OCI-LY3 (cell line): ENCODE measurements around the gene SYPL1.
"Not testable (repeated sequence)": the region's sequence is repeated elsewhere in the genome, so short reads cannot be mapped to it uniquely, and the experiment has no call there.

Experiments
- H2AFZ ChIP-seq: fragments of 200-600, 300-600 bp; shearing (Covaris generic); 2 replicates; pipeline ENCODE4 v1.6.0; 2014; ENCODE audit warnings: antibody characterized with exemption, low read depth, low read length
- H3K27ac ChIP-seq: fragments of 200-600, 300-600 bp; sonication (generic); 2 replicates; pipeline ENCODE4 v1.5.1; 2014; ENCODE audit warnings: mild to moderate bottlenecking, low read length, moderate library complexity, mixed read lengths
- H3K27me3 ChIP-seq: fragments of 200-600, 300-600 bp; sonication (generic); 2 replicates; pipeline ENCODE4 v1.6.1; 2014; ENCODE audit warnings: low read depth, low read length, mixed read lengths
- H3K36me3 ChIP-seq: fragments of 200-600, 300-600 bp; sonication (generic); replicated peaks from 2 replicates; pipeline ENCODE3; 2014; ENCODE audit warnings: low read depth, low read length, mixed read lengths
- H3K4me1 ChIP-seq: fragments of 300-600, 200-600 bp; sonication (generic); 2 replicates; pipeline ENCODE4 v1.6.1; 2014; ENCODE audit warnings: low read length, mixed read lengths
- H3K4me2 ChIP-seq: fragments of 200-600, 300-600 bp; sonication (generic); 2 replicates; pipeline ENCODE4 v1.6.1; 2014; ENCODE audit warnings: low read length, mixed read lengths
- H3K4me3 ChIP-seq: fragments of 300-600, 200-600 bp; sonication (generic); 2 replicates; pipeline ENCODE4 v1.5.1; 2014; ENCODE audit warnings: antibody characterized with exemption, mild to moderate bottlenecking, low read length, moderate library complexity
- H3K79me2 ChIP-seq: fragments of 300-600, 200-600 bp; shearing (Covaris generic); 2 replicates; pipeline ENCODE4 v1.6.1; 2014; ENCODE audit warnings: mild to moderate bottlenecking, low read length, mixed read lengths
- H3K9ac ChIP-seq: fragments of 300-600, 200-600 bp; shearing (Covaris generic); 2 replicates; pipeline ENCODE4 v1.6.0; 2014; ENCODE audit warnings: mild to moderate bottlenecking, low read length, moderate library complexity
- H3K9me3 ChIP-seq: fragments of 200-600, 300-600 bp; shearing (Covaris generic); 2 replicates; pipeline ENCODE4 v1.6.1; 2014; ENCODE audit warnings: low read length, mixed read lengths; ENCODE audit not compliant: insufficient read depth
- H4K20me1 ChIP-seq: fragments of 200-600, 300-600 bp; sonication (generic); 2 replicates; pipeline ENCODE4 v1.6.1; 2016; ENCODE audit warnings: low read length, mixed read lengths; ENCODE audit not compliant: insufficient read depth
- CTCF ChIP-seq: fragments of 200-600, 300-600 bp; sonication (generic); IDR thresholded peaks from 2 replicates; pipeline ENCODE4 v1.5.1; 2014; ENCODE audit warnings: antibody characterized with exemption, low read length, low read depth
- EZH2phosphoT487 ChIP-seq: fragments of 200-600 bp; shearing (Covaris generic); IDR thresholded peaks from 2 replicates; pipeline ENCODE4 v1.6.1; 2018; ENCODE audit warnings: antibody characterized with exemption, mixed run types, low read depth

The SYPL1 gene

DNA sequence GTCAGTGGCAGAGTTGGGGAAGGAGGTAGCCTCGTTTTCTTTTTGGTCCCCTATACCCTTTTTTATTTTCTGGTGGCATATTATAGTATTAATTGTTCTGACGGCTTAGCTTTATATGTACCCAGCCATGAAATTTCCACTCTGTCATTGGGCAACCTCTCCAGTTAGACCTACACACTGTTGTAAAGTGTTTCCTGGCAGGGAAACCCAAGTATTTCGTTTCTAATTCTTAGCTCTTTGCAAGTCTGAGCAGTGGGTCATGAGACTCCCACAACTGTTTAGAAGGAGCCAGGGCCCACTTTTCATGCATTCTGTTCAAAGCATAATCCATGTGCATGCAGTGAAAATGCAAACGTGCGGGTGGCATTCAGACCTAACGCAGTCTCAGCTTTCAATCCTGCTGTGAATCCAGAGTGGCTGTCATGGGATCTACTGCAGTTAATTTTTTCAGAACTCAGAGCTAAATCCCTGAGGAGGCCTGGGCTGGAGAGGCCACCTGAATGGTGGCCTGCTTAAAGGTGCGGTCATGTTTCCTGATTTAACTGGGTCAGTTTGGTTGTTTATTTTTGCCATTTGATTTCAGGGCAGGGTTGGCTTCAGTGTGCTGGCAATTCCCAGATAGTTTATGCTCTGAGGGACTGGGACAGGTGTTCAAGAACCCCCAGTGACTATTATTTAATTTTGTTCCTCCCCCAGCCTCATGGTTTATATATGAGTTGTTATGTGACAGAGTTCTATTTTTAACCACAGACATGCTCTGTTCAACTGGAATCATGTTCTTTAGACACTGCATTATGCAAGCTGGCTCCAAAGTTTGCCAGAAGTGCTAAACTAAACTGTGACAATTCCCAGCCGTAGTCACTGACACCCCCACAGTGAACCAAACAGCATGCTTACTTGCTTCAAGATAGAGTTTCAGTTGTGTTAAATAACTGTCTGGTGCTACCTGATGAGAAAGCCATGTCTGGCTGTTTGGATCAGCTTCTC, 27.4 kb upstream of the SYPL1 start:
- TF ChIP-seq EZH2phosphoT487 = no peak
- no peak for TF ChIP-seq CTCF
- no peak overlapping the region for H3K9ac ChIP-seq

GRCh38 chr7:106138776-106139175, 26.7 kb upstream of the SYPL1 start:
- no peak for TF ChIP-seq EZH2phosphoT487
- Histone ChIP-seq H3K4me1 (peaks cover 4% of the 10 kb centered on the region; the same call in 1 of the 2 replicates), H3K36me3 (no peaks in the 10 kb centered on the region), H3K9me3 (no peaks in the 10 kb centered on the region), H3K27me3 (peaks cover 7% of the 10 kb centered on the region; the same call in 1 of the 2 replicates), H3K79me2 (no peaks in the 10 kb centered on the region), H4K20me1 (no peaks in the 10 kb centered on the region), H3K4me3 (no peak overlapping the region), H2AFZ (no peak overlapping the region), H3K27ac (no peak overlapping the region), H3K9ac (no peak overlapping the region), H3K4me2 (peak overlapping the region; percentile 27; the same call in 1 of the 2 replicates)

More for the DNA sequence above, 27.4 kb upstream of the SYPL1 start:
- Histone ChIP-seq H3K36me3 (no peaks in the 10 kb centered on the region), H3K79me2 (no peaks in the 10 kb centered on the region), H4K20me1 (no peaks in the 10 kb centered on the region), H3K9me3 (no peaks in the 10 kb centered on the region), H3K4me1 (peaks cover 4% of the 10 kb centered on the region; the same call in 1 of the 2 replicates), H3K4me3 (no peak overlapping the region), H3K4me2 (peak overlapping the region; percentile 27; the same call in 1 of the 2 replicates), H3K27ac (no peak overlapping the region), H3K27me3 (peaks cover 7% of the 10 kb centered on the region; the same call in 1 of the 2 replicates), H2AFZ (no peak overlapping the region)

- H3K4me2 ChIP-seq, H3K4me1 ChIP-seq, H3K79me2 ChIP-seq, H3K9me3 ChIP-seq, H2AFZ ChIP-seq, H3K9ac ChIP-seq, H3K36me3 ChIP-seq, H4K20me1 ChIP-seq, H3K4me3 ChIP-seq, H3K27me3 ChIP-seq, H3K27ac ChIP-seq: not testable (repeated sequence)
Measured at GRCh38 chr7:106138181-106138580, 26.1 kb upstream of the SYPL1 start.

- H3K27ac ChIP-seq = no peak overlapping the region
- H4K20me1 ChIP-seq = no peaks in the 10 kb centered on the region
- H3K27me3 ChIP-seq = peaks cover 18% of the 10 kb centered on the region; the same call in 1 of the 2 replicates
- H3K4me1 ChIP-seq = peaks cover 4% of the 10 kb centered on the region; the same call in 1 of the 2 replicates
- H3K4me2 ChIP-seq = no peak overlapping the region
- H2AFZ ChIP-seq = no peak overlapping the region
- H3K9ac ChIP-seq = no peak overlapping the region
- no peaks in the 10 kb centered on the region for H3K36me3 ChIP-seq
- H3K4me3 ChIP-seq = no peak overlapping the region
- no peaks in the 10 kb centered on the region for H3K79me2 ChIP-seq
- H3K9me3 ChIP-seq = no peaks in the 10 kb centered on the region
- TF ChIP-seq EZH2phosphoT487 = no peak
- TF ChIP-seq CTCF = no peak
Measured at GRCh38 chr7:106134241-106134640, 22.1 kb upstream of the SYPL1 start.

GRCh38 chr7:106129291-106129690, 17.2 kb upstream of the SYPL1 start:
- no peak overlapping the region for H3K4me2 ChIP-seq
- H2AFZ ChIP-seq = no peak overlapping the region
- H4K20me1 ChIP-seq = no peaks in the 10 kb centered on the region
- H3K4me3 ChIP-seq = no peak overlapping the region
- H3K9me3 ChIP-seq = no peaks in the 10 kb centered on the region
- H3K27me3 ChIP-seq = peaks cover 23% of the 10 kb centered on the region; the same call in 1 of the 2 replicates
- TF ChIP-seq EZH2phosphoT487 (no peak), CTCF (no peak)
- H3K4me1 ChIP-seq = 0 out of 2 replicates have a peak, but pooled peaks cover 3% of the 10 kb centered on the region
- H3K27ac ChIP-seq = no peak overlapping the region
- no peaks in the 10 kb centered on the region for H3K36me3 ChIP-seq
- H3K9ac ChIP-seq = no peak overlapping the region
- H3K79me2 ChIP-seq = no peaks in the 10 kb centered on the region
